Measurements from ENCODE around the gene STUB1. TPM values are rescaled to one million over a fixed set of nuclear protein-coding genes. Genes with fewer than 3 reads are reported as not detected.

Gene STUB1
- 45.0 TPM for polyA plus RNA-seq (2012; ENCODE audit: low read depth, missing spikeins)

DNA sequence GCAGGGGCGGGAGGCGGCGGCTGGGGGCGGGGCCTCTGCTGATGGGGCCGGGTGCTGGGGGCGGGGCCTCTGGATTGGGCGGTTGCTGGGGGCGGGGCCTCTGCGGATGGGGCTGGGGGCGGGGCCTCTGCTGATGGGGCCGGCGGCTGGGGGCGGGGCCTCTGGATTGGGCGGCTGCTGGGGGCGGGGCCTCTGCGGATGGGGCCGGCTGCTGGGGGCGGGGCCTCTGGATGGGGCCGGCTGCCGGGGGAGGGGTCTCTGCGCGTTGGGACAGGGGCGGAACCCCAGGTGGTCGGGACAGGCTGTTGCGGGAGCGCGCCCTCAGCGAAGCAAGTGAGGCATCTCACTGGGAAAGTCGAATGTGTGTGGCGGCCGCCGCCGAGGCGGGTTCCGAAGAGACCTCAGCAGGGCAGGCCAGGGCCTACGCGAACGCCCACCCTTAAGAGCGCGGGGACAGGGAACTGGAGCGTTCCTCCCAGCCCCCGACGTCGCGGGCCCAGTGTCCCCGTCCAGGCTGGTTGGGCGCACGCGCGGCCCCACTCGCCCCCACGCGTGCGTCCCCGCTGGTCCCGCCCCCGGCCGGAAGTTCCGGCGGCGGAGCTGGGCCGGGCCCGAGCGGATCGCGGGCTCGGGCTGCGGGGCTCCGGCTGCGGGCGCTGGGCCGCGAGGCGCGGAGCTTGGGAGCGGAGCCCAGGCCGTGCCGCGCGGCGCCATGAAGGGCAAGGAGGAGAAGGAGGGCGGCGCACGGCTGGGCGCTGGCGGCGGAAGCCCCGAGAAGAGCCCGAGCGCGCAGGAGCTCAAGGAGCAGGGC, at the start of gene STUB1:
Gene STUB1, plus strand, starts transcription at position 597 of the 811 bp plus-strand sequence. Its CDS starts 116 bp downstream, at position 713.
- TF ChIP-seq POLR2AphosphoS5 (IDR thresholded peaks at IDR 0.05; ENCODE audit: low read depth, low read length) (no peak), PAX5 (IDR thresholded peaks at IDR 0.05; ENCODE audit: insufficient read depth, low read length, severe bottlenecking) (no peak), POLR2A (IDR thresholded peaks at IDR 0.05; ENCODE audit: low read depth, low read length) (no peak), POU2F2 (IDR thresholded peaks at IDR 0.05; ENCODE audit: low read depth, low read length) (no peak)
- peak; percentile 79 for DNase-seq (ENCODE audit: insufficient read length, low spot score)
- peak; percentile 94 for FAIRE-seq

DNA sequence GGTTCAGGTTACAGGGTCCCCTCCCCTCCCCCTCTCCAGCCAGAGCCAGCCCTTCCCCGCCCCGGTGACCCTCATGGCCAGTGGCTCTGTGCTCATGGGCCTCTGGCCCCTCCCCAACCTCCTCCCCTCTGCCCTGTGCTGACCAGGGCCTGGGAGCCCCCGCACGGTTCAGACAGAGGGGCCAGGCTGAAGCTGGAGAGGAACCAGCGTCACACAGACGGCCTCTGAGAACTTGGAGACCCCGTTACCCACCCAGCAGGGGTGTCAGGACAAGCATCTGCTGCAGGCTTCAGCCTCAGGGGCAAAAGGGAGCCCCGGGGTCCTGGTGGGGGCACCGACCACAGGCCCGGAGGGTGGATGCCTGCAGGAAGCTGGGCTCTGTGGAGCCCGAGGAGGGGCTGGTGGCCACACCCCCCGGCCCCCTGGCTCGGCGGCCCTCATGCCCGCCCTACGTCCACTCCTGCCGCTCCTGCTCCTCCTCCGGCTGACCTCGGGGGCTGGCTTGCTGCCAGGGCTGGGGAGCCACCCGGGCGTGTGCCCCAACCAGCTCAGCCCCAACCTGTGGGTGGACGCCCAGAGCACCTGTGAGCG, 49.3 kb upstream of the STUB1 start, which contains the start of gene WFIKKN1:
Gene WFIKKN1, plus strand, starts transcription at position 171 of the 591 bp plus-strand sequence. Its CDS starts 269 bp downstream, at position 440.
- no peak for FAIRE-seq
- no peak for DNase-seq (ENCODE audit: insufficient read length, low spot score)
- TF ChIP-seq SPI1 (IDR thresholded peaks at IDR 0.05; ENCODE audit: low read depth, low read length): no peak
- TF ChIP-seq POU2F2 (IDR thresholded peaks at IDR 0.05; ENCODE audit: low read depth, low read length): no peak
- TF ChIP-seq TAF1 (IDR thresholded peaks at IDR 0.05; ENCODE audit: low read depth, low read length): no peak
- no peak for TF ChIP-seq PAX5 (IDR thresholded peaks at IDR 0.05; ENCODE audit: insufficient read depth, low read length, severe bottlenecking)
- TF ChIP-seq POLR2A (IDR thresholded peaks at IDR 0.05; ENCODE audit: low read depth, low read length): no peak
- TF ChIP-seq POLR2AphosphoS5 (IDR thresholded peaks at IDR 0.05; ENCODE audit: low read depth, low read length): no peak

DNA sequence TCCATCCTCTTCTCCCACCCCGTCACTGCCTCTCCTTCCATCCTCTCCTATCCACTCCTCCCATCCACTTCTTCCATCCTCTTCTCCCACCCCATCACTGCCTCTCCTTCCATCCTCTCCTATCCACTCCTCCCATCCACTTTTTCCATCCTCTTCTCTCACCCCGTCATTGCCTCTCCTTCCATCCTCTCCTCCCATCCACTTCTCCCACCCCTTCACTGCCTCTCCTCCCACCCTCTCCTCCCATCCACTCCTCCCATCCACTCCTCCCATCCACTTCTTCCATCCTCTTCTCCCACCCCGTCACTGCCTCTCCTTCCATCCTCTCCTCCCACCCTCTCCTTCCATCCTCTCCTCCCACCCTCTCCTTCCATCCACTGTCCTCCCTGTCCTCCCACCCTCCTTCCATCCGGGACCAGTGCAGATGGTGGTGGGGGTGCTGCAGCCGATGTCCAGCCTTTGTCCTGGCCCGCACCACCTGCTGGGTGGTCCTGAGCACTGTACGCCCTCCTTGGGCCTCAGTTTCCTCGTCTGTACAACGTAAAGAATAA, 48.3 kb upstream of the STUB1 start:
- TF ChIP-seq POU2F2 (IDR thresholded peaks at IDR 0.05; ENCODE audit: low read depth, low read length) (no peak), POLR2A (IDR thresholded peaks at IDR 0.05; ENCODE audit: low read depth, low read length) (no peak), TAF1 (IDR thresholded peaks at IDR 0.05; ENCODE audit: low read depth, low read length) (no peak), PAX5 (IDR thresholded peaks at IDR 0.05; ENCODE audit: insufficient read depth, low read length, severe bottlenecking) (no peak), SPI1 (IDR thresholded peaks at IDR 0.05; ENCODE audit: low read depth, low read length) (no peak), POLR2AphosphoS5 (IDR thresholded peaks at IDR 0.05; ENCODE audit: low read depth, low read length) (no peak)
- no peak for FAIRE-seq
- DNase-seq (ENCODE audit: insufficient read length, low spot score): no peak

DNA sequence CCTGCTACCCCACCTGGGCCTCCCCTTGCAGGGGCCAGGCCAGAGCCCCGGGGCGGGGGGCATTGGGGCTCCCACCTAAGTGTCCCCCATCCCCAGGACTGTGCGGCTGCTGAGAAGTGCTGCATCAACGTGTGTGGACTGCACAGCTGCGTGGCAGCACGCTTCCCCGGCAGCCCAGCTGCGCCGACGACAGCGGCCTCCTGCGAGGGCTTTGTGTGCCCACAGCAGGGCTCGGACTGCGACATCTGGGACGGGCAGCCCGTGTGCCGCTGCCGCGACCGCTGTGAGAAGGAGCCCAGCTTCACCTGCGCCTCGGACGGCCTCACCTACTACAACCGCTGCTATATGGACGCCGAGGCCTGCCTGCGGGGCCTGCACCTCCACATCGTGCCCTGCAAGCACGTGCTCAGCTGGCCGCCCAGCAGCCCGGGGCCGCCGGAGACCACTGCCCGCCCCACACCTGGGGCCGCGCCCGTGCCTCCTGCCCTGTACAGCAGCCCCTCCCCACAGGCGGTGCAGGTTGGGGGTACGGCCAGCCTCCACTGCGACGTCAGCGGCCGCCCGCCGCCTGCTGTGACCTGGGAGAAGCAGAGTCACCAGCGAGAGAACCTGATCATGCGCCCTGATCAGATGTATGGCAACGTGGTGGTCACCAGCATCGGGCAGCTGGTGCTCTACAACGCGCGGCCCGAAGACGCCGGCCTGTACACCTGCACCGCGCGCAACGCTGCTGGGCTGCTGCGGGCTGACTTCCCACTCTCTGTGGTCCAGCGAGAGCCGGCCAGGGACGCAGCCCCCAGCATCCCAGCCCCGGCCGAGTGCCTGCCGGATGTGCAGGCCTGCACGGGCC, 47.5 kb upstream of the STUB1 start:
- FAIRE-seq (no peak), DNase-seq (ENCODE audit: insufficient read length, low spot score) (no peak)

DNA sequence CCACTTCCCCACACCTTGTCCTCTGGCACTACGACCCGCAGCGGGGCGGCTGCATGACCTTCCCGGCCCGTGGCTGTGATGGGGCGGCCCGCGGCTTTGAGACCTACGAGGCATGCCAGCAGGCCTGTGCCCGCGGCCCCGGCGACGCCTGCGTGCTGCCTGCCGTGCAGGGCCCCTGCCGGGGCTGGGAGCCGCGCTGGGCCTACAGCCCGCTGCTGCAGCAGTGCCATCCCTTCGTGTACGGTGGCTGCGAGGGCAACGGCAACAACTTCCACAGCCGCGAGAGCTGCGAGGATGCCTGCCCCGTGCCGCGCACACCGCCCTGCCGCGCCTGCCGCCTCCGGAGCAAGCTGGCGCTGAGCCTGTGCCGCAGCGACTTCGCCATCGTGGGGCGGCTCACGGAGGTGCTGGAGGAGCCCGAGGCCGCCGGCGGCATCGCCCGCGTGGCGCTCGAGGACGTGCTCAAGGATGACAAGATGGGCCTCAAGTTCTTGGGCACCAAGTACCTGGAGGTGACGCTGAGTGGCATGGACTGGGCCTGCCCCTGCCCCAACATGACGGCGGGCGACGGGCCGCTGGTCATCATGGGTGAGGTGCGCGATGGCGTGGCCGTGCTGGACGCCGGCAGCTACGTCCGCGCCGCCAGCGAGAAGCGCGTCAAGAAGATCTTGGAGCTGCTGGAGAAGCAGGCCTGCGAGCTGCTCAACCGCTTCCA, 46.7 kb upstream of the STUB1 start:
- no peak for TF ChIP-seq PAX5 (IDR thresholded peaks at IDR 0.05; ENCODE audit: insufficient read depth, low read length, severe bottlenecking)
- TF ChIP-seq SPI1 (IDR thresholded peaks at IDR 0.05; ENCODE audit: low read depth, low read length): no peak
- TF ChIP-seq POLR2AphosphoS5 (IDR thresholded peaks at IDR 0.05; ENCODE audit: low read depth, low read length): no peak
- no peak for TF ChIP-seq POU2F2 (IDR thresholded peaks at IDR 0.05; ENCODE audit: low read depth, low read length)
- no peak for TF ChIP-seq POLR2A (IDR thresholded peaks at IDR 0.05; ENCODE audit: low read depth, low read length)
- no peak for TF ChIP-seq TAF1 (IDR thresholded peaks at IDR 0.05; ENCODE audit: low read depth, low read length)
- FAIRE-seq (no peak), DNase-seq (ENCODE audit: insufficient read length, low spot score) (no peak)

More for the DNA sequence above, 47.5 kb upstream of the STUB1 start:
- no peak for TF ChIP-seq POLR2A (IDR thresholded peaks at IDR 0.05; ENCODE audit: low read depth, low read length)

DNA sequence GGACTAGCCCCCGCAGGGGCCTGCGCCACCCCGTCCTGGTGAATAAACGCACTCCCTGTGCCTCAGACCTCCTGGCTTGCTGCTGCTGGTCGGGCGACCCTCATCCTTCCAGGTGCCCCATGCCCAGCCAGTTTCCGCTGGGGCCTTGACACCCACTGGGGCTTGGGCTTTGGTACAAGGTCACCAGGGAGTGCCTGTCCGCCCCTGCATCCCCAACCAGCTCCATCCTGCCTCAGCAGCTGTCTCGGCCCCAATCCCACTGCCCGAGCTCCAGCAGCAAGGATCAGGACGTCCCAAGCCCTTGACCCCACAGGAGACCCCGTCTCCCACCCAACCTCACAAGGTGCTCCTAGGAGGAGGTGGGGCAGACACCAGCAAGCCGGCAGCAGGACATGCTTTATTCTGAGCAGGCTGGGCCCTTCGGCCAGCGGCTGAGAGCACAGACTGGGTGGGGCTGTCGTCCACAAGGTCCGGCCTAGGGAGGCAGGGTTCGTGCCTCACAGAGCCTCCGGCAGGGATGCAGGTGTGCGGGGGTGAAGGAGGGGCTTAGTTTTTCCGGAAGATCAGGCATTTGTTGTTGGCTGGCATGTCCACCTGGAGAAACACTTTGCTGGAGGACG, 46.0 kb upstream of the STUB1 start:
- no peak for FAIRE-seq

DNA sequence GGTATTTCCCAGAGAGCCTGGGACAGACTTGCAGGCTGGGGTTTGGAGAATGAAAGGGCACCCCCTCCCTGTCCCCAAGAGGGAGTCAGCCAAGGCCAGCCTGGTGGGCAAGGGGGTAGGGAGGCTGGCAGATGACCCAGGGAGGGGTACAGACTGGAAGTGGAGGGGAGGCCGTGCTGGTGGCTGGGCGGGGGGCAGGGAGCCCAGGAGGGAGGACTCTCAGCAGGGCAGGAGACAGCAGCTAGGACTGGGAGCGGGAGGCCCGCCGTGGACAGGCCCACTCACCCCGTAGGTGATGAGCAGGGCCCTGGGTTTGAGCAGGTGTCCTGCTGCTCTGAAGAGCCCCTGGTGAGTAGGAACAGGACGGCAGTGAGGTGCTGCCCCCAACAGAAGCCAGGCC, 45.2 kb upstream of the STUB1 start:
- no peak for TF ChIP-seq TAF1 (IDR thresholded peaks at IDR 0.05; ENCODE audit: low read depth, low read length)
- no peak for TF ChIP-seq POLR2A (IDR thresholded peaks at IDR 0.05; ENCODE audit: low read depth, low read length)
- TF ChIP-seq SPI1 (IDR thresholded peaks at IDR 0.05; ENCODE audit: low read depth, low read length): no peak
- TF ChIP-seq PAX5 (IDR thresholded peaks at IDR 0.05; ENCODE audit: insufficient read depth, low read length, severe bottlenecking): no peak
- TF ChIP-seq POLR2AphosphoS5 (IDR thresholded peaks at IDR 0.05; ENCODE audit: low read depth, low read length): no peak
- TF ChIP-seq POU2F2 (IDR thresholded peaks at IDR 0.05; ENCODE audit: low read depth, low read length): no peak
- FAIRE-seq: peak; percentile 33

More for the DNA sequence above, 46.0 kb upstream of the STUB1 start:
- DNase-seq (ENCODE audit: insufficient read length, low spot score): no peak
- no peak for TF ChIP-seq POLR2AphosphoS5 (IDR thresholded peaks at IDR 0.05; ENCODE audit: low read depth, low read length)
- TF ChIP-seq PAX5 (IDR thresholded peaks at IDR 0.05; ENCODE audit: insufficient read depth, low read length, severe bottlenecking): no peak
- TF ChIP-seq POU2F2 (IDR thresholded peaks at IDR 0.05; ENCODE audit: low read depth, low read length): no peak
- TF ChIP-seq TAF1 (IDR thresholded peaks at IDR 0.05; ENCODE audit: low read depth, low read length): no peak

DNA sequence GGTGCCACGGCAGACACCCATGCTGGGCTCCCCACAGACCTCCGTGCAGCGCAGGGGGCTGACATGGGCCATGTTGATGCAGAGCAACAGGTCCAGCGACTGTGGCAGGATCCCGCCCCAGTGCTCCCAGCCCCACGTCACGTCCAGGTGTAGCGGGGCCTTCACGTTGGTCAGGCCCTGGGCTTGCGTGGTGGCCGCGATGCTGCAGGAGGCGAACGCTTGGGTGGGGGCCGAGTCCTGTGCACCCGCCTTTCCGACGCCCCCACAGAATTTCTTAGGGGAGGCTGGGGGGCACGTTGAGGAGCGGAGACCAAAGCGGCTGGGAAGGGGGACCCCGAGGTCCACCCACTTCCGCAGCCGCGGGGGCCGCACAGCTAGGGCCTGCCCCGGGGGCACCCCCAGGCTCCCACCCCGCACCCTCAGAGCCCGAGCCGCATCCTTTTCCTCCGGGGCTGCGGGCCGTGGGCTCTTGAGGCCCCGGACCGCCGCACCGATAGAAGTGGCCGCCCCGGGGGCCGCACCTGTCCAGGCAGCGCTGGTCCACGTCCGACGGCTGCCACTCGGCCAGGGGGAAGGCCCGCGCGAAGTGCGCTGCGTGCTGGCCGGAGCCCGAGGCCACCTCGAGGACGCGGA, 44.5 kb upstream of the STUB1 start:
- FAIRE-seq (no peak), DNase-seq (ENCODE audit: insufficient read length, low spot score) (no peak)
- TF ChIP-seq PAX5 (IDR thresholded peaks at IDR 0.05; ENCODE audit: insufficient read depth, low read length, severe bottlenecking) (no peak), SPI1 (IDR thresholded peaks at IDR 0.05; ENCODE audit: low read depth, low read length) (no peak), POLR2A (IDR thresholded peaks at IDR 0.05; ENCODE audit: low read depth, low read length) (no peak), POLR2AphosphoS5 (IDR thresholded peaks at IDR 0.05; ENCODE audit: low read depth, low read length) (no peak), TAF1 (IDR thresholded peaks at IDR 0.05; ENCODE audit: low read depth, low read length) (no peak), POU2F2 (IDR thresholded peaks at IDR 0.05; ENCODE audit: low read depth, low read length) (no peak)

More for the DNA sequence above, 45.2 kb upstream of the STUB1 start:
- DNase-seq (ENCODE audit: insufficient read length, low spot score): no peak
